SJSA1 (cell line): ENCODE measurements around the gene PXDN. TPM values are rescaled to one million over a fixed set of nuclear protein-coding genes. Genes with fewer than 3 reads are reported as not detected.

ENCODE experiments used
- DNase-seq, 2 experiments: peaks; one replicate each; pipeline ENCODE4 v3.0.0-alpha.2; 2015 to 2020; ENCODE audit warnings: low spot score in 2 of 2, low read depth in 1 of 2
- H3K27ac ChIP-seq: fragments of 250-450 bp; sonication (Bioruptor Pico); 2 replicates; pipeline ENCODE4 v1.5.1; 2020; ENCODE audit warnings: mild to moderate bottlenecking, moderate library complexity
- H3K27me3 ChIP-seq: fragments of 250-450 bp; sonication (Bioruptor Pico); replicated peaks from 2 replicates; pipeline ENCODE4 v1.5.1; 2020; ENCODE audit warnings: mild to moderate bottlenecking, moderate library complexity
- H3K36me3 ChIP-seq: fragments of 250-450 bp; sonication (Bioruptor Pico); 2 replicates; pipeline ENCODE4 v1.5.1; 2020; ENCODE audit warnings: mild to moderate bottlenecking
- H3K4me1 ChIP-seq: fragments of 250-450 bp; sonication (Bioruptor Pico); replicated peaks from 2 replicates; pipeline ENCODE4 v1.6.1; 2021; ENCODE audit warnings: mild to moderate bottlenecking
- H3K4me3 ChIP-seq: fragments of 250-450 bp; sonication (Bioruptor Pico); 2 replicates; pipeline ENCODE4 v1.5.1; 2020; ENCODE audit warnings: mild to moderate bottlenecking
- H3K9me3 ChIP-seq: fragments of 250-450 bp; sonication (Bioruptor Pico); replicated peaks from 2 replicates; pipeline ENCODE4 v1.5.1; 2020; ENCODE audit warnings: mild to moderate bottlenecking
- total RNA-seq: library from RNA; depleted of rRNA; stranded (reverse); fragments of >200 nt; shearing (Covaris generic); gene quantifications from 2 replicates; pipeline ENCODE4 v1.2.3, GENCODE V29; 2014

Gene PXDN
- total RNA-seq, 1 experiment from 2014 or later = 310 TPM

DNA sequence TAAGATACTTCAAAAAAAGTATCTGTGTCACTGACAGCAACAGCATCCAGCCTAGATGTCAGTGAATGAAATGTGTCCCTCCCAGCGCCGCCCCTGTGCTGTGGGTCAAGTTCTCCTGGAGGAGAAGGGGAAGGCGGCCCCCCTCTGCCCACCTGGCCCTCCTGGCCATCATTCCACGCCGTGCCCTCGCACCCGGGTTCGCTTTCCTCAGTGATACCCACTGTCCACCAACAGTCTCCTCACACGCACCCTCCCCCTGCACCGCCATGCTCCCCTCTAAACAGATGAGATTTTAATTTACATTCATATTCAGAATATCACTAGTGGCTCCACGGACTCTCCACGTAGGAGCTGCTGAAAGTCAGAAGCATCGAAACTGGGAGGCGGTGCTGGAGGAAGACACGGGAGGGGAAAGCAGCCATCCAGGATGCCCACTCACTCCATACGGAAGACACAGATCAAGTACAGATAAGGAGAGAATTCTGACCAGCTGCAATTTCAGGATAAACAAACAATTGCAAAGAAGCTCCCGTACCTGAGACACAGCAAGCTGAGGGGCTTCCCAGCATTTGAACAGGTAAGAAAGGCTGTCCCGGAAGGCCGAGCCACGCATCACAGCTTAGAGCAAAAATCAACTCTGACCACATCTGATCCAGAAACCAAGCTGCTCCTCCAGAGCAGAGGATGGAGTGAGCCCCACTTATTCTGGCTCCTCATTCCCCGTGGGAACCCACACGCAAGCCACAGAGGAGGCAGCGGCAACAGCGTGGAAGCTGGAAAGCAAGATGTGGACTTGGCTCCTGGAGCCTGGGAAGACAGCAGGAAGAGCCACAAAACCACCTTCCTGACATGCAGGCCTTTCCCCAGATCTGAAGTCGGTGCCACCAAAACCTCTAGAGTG, 49.7 kb downstream of the PXDN start:
- H3K36me3 ChIP-seq = peaks cover 53% of the 10 kb centered on the region
- no peak overlapping the region for H3K4me3 ChIP-seq
- peaks cover 7% of the 10 kb centered on the region for H3K4me1 ChIP-seq
- no peaks in the 10 kb centered on the region for H3K27me3 ChIP-seq
- no peak overlapping the region for H3K27ac ChIP-seq
- no peak for DNase-seq
- no peaks in the 10 kb centered on the region for H3K9me3 ChIP-seq

DNA sequence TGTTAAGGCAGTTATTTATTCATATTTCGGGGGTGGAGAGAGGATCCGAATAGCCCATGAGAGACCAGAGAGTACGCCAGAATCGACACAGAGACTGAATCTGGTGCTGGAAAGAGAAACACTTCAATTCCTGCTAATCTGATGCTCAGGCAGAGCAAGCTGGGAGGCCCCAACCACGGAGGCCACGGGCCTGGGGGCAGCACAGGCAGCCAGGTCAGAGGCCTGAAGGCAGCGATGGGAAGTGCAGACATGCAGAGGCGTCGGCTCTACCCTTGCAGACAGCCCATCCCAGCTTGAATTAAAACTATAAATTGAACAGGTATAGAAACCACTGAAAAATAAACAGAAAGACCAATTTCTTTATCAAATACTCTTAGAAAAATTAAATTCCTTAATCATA, 50.6 kb downstream of the PXDN start:
- no peak overlapping the region for H3K27ac ChIP-seq
- H3K9me3 ChIP-seq = no peaks in the 10 kb centered on the region
- no peak overlapping the region for H3K4me3 ChIP-seq
- no peaks in the 10 kb centered on the region for H3K27me3 ChIP-seq
- peaks cover 61% of the 10 kb centered on the region for H3K36me3 ChIP-seq
- no peak for DNase-seq
- H3K4me1 ChIP-seq = peaks cover 7% of the 10 kb centered on the region

DNA sequence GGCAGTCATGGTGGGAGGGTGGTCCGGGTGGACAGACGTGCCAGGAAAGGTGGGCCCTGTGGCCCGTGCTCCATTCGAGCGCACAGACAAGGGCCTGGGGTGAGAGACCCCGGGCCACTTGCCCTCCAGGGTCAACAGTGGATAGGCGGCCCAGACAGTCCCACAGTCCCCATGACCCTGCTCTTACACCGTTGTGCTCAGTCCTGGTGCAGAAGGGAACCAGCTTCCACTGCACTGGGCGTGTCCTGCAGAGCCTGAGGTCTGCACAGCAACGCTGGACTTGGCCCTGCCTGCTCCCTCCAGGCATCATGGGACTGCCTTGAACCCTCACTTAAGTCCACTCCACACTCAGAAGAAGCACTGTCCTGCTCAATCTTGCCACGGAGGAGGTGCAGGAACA, 52.0 kb downstream of the PXDN start:
- DNase-seq = no peak
- Histone ChIP-seq H3K36me3 (peaks cover 68% of the 10 kb centered on the region), H3K9me3 (no peaks in the 10 kb centered on the region), H3K4me1 (peaks cover 10% of the 10 kb centered on the region), H3K4me3 (no peak overlapping the region), H3K27me3 (no peaks in the 10 kb centered on the region), H3K27ac (no peak overlapping the region)

GRCh38 chr2:1691366-1691765, 52.9 kb downstream of the PXDN start:
- no peak for DNase-seq
- no peaks in the 10 kb centered on the region for H3K27me3 ChIP-seq
- H3K4me1 ChIP-seq = peaks cover 15% of the 10 kb centered on the region
- H3K36me3 ChIP-seq = peaks cover 70% of the 10 kb centered on the region
- no peak overlapping the region for H3K27ac ChIP-seq
- no peak overlapping the region for H3K4me3 ChIP-seq
- no peaks in the 10 kb centered on the region for H3K9me3 ChIP-seq

GRCh38 chr2:1690056-1690775, 54.1 kb downstream of the PXDN start:
- peaks cover 22% of the 10 kb centered on the region for H3K4me1 ChIP-seq
- peaks cover 80% of the 10 kb centered on the region for H3K36me3 ChIP-seq
- H3K4me3 ChIP-seq = no peak overlapping the region
- DNase-seq = no peak
- H3K27me3 ChIP-seq = no peaks in the 10 kb centered on the region
- H3K9me3 ChIP-seq = no peaks in the 10 kb centered on the region
- H3K27ac ChIP-seq = no peak overlapping the region

GRCh38 chr2:1688859-1689258, 55.5 kb downstream of the PXDN start:
- no peak overlapping the region for H3K4me3 ChIP-seq
- DNase-seq = no peak
- H3K4me1 ChIP-seq = peaks cover 22% of the 10 kb centered on the region
- no peaks in the 10 kb centered on the region for H3K27me3 ChIP-seq
- no peak overlapping the region for H3K27ac ChIP-seq
- H3K36me3 ChIP-seq = peaks cover 94% of the 10 kb centered on the region
- H3K9me3 ChIP-seq = no peaks in the 10 kb centered on the region

GRCh38 chr2:1688161-1688560, 56.2 kb downstream of the PXDN start:
- H3K36me3 ChIP-seq = peaks cover 96% of the 10 kb centered on the region
- no peak overlapping the region for H3K27ac ChIP-seq
- no peak for DNase-seq

GRCh38 chr2:1687254-1687653, 57.1 kb downstream of the PXDN start:
- H3K9me3 ChIP-seq = no peaks in the 10 kb centered on the region
- no peak overlapping the region for H3K4me3 ChIP-seq
- H3K4me1 ChIP-seq = peaks cover 22% of the 10 kb centered on the region
- no peaks in the 10 kb centered on the region for H3K27me3 ChIP-seq
- 0 out of 2 replicates have a peak overlapping the region, but pooled peaks have one; percentile 68 for H3K27ac ChIP-seq
- H3K36me3 ChIP-seq = peaks cover 94% of the 10 kb centered on the region
- no peak for DNase-seq

More at GRCh38 chr2:1688161-1688560, 56.2 kb downstream of the PXDN start:
- Histone ChIP-seq H3K9me3 (no peaks in the 10 kb centered on the region), H3K4me1 (peaks cover 22% of the 10 kb centered on the region), H3K4me3 (no peak overlapping the region), H3K27me3 (no peaks in the 10 kb centered on the region)

GRCh38 chr2:1686784-1687105, 57.6 kb downstream of the PXDN start:
- peaks cover 22% of the 10 kb centered on the region for H3K4me1 ChIP-seq
- no peak overlapping the region for H3K4me3 ChIP-seq
- H3K27me3 ChIP-seq = no peaks in the 10 kb centered on the region
- H3K9me3 ChIP-seq = no peaks in the 10 kb centered on the region
- DNase-seq = peak in 1 of 2 experiments; percentile 44
- peaks cover 96% of the 10 kb centered on the region for H3K36me3 ChIP-seq
- H3K27ac ChIP-seq = peak overlapping the region; percentile 68; the same call in 1 of the 2 replicates

- Histone ChIP-seq H3K4me3 (no peak overlapping the region), H3K9me3 (no peaks in the 10 kb centered on the region), H3K4me1 (peaks cover 22% of the 10 kb centered on the region), H3K27ac (peak overlapping the region; percentile 68), H3K36me3 (peaks cover 95% of the 10 kb centered on the region), H3K27me3 (no peaks in the 10 kb centered on the region)
- peak; percentile 69 to 83 for DNase-seq
These were observed 58.1 kb downstream of the PXDN start for GRCh38 chr2:1685957-1686783.

GRCh38 chr2:1685078-1685956, 59.0 kb downstream of the PXDN start:
- peak in 1 of 2 experiments; percentile 40 for DNase-seq
- no peaks in the 10 kb centered on the region for H3K27me3 ChIP-seq
- no peaks in the 10 kb centered on the region for H3K9me3 ChIP-seq
- H3K4me1 ChIP-seq = peaks cover 22% of the 10 kb centered on the region
- peaks cover 95% of the 10 kb centered on the region for H3K36me3 ChIP-seq
- H3K4me3 ChIP-seq = no peak overlapping the region
- peak overlapping the region; percentile 68 for H3K27ac ChIP-seq

GRCh38 chr2:1683297-1683696, 61.0 kb downstream of the PXDN start:
- DNase-seq = no peak
- Histone ChIP-seq H3K36me3 (peaks cover 90% of the 10 kb centered on the region), H3K4me3 (no peak overlapping the region), H3K27me3 (no peaks in the 10 kb centered on the region), H3K27ac (no peak overlapping the region), H3K9me3 (no peaks in the 10 kb centered on the region), H3K4me1 (peaks cover 22% of the 10 kb centered on the region)

- H3K27me3 ChIP-seq = no peaks in the 10 kb centered on the region
- no peak for DNase-seq
These were observed 62.2 kb downstream of the PXDN start for GRCh38 chr2:1682181-1682440.

More at GRCh38 chr2:1682181-1682440, 62.2 kb downstream of the PXDN start:
- no peaks in the 10 kb centered on the region for H3K9me3 ChIP-seq
- H3K36me3 ChIP-seq = peaks cover 90% of the 10 kb centered on the region
- H3K4me3 ChIP-seq = no peak overlapping the region
- peaks cover 19% of the 10 kb centered on the region for H3K4me1 ChIP-seq
- no peak overlapping the region for H3K27ac ChIP-seq
